Measurements from ENCODE around the gene TLR10. TPM values are rescaled to one million over a fixed set of nuclear protein-coding genes. Genes with fewer than 3 reads are reported as not detected.

TLR10 gene
- total RNA-seq, 6 experiments from 2014 or later, result not detected

DNA sequence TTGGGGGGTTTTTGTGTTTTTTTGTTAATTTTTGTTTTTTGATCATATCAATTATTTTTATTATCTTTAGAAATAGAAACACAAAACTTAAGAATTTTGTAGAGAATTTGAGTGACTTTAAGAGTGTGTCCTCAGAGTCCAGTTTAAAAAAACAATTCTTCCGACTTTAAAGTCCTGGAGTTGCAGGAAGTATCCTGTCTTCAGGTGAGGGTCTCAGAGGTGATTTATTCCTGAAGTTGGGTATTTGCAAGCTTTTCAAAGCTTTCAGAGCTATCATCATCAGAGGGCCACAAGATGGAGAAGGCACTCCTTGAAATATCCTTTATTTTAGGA, 23.0 kb downstream of the TLR10 start:
- Mint-ChIP-seq H3K9me3 (no peaks in the 10 kb centered on the region), H3K27ac (no peak overlapping the region), H3K4me1 (ENCODE audit: low read depth) (peaks cover 7% of the 10 kb centered on the region), H3K4me3 (no peak overlapping the region), H3K27me3 (ENCODE audit: insufficient read depth) (peaks cover 10% of the 10 kb centered on the region; the same call in 1 of the 2 replicates), H3K36me3 (ENCODE audit: low read depth) (no peaks in the 10 kb centered on the region)
- TF ChIP-seq, protein P1, sequence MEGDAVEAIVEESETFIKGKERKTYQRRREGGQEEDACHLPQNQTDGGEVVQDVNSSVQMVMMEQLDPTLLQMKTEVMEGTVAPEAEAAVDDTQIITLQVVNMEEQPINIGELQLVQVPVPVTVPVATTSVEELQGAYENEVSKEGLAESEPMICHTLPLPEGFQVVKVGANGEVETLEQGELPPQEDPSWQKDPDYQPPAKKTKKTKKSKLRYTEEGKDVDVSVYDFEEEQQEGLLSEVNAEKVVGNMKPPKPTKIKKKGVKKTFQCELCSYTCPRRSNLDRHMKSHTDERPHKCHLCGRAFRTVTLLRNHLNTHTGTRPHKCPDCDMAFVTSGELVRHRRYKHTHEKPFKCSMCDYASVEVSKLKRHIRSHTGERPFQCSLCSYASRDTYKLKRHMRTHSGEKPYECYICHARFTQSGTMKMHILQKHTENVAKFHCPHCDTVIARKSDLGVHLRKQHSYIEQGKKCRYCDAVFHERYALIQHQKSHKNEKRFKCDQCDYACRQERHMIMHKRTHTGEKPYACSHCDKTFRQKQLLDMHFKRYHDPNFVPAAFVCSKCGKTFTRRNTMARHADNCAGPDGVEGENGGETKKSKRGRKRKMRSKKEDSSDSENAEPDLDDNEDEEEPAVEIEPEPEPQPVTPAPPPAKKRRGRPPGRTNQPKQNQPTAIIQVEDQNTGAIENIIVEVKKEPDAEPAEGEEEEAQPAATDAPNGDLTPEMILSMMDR (IDR thresholded peaks at IDR 0.05), result peak; percentile 33
- no peak for DNase-seq

DNA sequence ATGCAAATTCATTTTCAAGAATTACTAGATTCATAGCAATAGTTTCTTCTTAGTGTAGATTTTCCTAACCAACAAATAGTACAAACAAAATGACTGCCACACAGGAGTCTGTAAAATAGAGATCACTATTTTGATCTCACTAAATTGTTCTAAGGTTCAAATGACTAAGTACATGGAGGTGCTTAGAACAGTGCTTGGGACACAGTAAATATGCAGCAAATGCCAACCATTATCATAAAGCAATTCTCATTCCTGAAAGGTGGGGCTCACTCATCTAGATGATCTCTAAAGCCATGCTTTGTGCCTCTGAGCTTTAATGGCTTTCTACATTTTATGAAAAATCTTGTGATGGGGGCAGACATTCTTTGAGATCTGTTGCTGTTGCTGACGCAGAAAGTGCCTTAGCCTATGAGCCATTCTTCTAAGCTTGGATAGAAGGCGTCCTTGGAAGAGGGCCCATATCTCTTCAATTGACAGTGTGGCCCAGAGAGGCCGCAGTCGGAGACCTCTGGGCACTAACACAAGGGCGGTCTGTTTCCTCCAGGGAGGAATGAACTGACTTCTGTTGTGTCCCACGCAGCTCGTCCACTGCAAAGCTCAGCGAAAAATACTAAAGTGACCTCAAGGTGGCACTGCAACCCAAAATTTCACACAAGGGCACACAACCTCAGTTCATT, 23.5 kb downstream of the TLR10 start:
- peak; percentile 52 for DNase-seq
- TF ChIP-seq, protein P1 (IDR thresholded peaks at IDR 0.05), result peak; percentile 91
- H3K9me3 Mint-ChIP-seq, result no peaks in the 10 kb centered on the region
- H3K36me3 Mint-ChIP-seq (ENCODE audit: low read depth), result no peaks in the 10 kb centered on the region
- H3K4me3 Mint-ChIP-seq, result no peak overlapping the region; the same call in 1 of the 2 replicates
- H3K27ac Mint-ChIP-seq, result no peak overlapping the region
- peaks cover 7% of the 10 kb centered on the region for H3K4me1 Mint-ChIP-seq (ENCODE audit: low read depth)
- H3K27me3 Mint-ChIP-seq (ENCODE audit: insufficient read depth), result peaks cover 10% of the 10 kb centered on the region; the same call in 1 of the 2 replicates

DNA sequence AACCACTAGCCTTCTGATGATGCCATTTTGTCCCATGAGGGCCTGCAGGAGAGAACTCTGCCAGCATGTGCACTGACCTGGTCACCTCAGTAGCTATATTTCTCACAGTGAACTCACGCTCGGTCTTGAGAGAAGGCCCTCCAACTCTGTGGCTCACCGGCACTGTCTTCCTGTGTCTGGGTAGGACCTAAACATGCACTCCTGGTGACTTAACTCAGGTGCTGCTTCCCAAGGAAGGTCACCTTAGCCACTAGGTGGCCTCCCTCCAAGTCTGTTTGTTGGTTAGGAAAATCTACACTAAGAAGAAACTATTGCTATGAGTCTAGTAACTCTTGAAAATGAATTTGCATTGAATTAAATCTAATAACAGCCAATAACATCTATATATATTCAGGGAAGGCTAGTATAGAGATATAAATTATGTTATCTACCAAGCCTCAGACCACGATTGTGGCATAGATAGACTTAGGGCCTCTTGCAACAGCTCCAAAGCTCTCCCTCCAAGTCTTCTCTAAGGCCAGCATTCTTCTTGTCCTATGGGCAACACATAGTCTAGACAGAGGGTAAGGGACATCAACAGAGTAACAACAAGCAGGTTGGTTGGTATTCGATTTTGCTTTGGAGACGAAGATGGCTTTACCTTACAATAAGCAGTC, 24.7 kb downstream of the TLR10 start:
- DNase-seq, result no peak
- TF ChIP-seq, protein P1 (IDR thresholded peaks at IDR 0.05), result peak; percentile 67
- Mint-ChIP-seq H3K9me3 (no peaks in the 10 kb centered on the region), H3K36me3 (ENCODE audit: low read depth) (no peaks in the 10 kb centered on the region), H3K4me1 (ENCODE audit: low read depth) (peaks cover 7% of the 10 kb centered on the region), H3K4me3 (no peak overlapping the region), H3K27me3 (ENCODE audit: insufficient read depth) (peaks cover 9% of the 10 kb centered on the region; the same call in 1 of the 2 replicates), H3K27ac (no peak overlapping the region)

GRCh38 chr4:38752941-38753806, 29.6 kb downstream of the TLR10 start:
- no peak overlapping the region for H3K4me3 Mint-ChIP-seq
- H3K9me3 Mint-ChIP-seq, result no peaks in the 10 kb centered on the region
- H3K36me3 Mint-ChIP-seq (ENCODE audit: low read depth), result peaks cover under 1% of the 10 kb centered on the region; the same call in 1 of the 2 replicates
- peak; percentile 96 for DNase-seq
- TF ChIP-seq, protein P1 (IDR thresholded peaks at IDR 0.05), result no peak
- H3K4me1 Mint-ChIP-seq (ENCODE audit: low read depth), result no peaks in the 10 kb centered on the region
- H3K27me3 Mint-ChIP-seq (ENCODE audit: insufficient read depth), result peaks cover 7% of the 10 kb centered on the region
- no peak overlapping the region for H3K27ac Mint-ChIP-seq

DNA sequence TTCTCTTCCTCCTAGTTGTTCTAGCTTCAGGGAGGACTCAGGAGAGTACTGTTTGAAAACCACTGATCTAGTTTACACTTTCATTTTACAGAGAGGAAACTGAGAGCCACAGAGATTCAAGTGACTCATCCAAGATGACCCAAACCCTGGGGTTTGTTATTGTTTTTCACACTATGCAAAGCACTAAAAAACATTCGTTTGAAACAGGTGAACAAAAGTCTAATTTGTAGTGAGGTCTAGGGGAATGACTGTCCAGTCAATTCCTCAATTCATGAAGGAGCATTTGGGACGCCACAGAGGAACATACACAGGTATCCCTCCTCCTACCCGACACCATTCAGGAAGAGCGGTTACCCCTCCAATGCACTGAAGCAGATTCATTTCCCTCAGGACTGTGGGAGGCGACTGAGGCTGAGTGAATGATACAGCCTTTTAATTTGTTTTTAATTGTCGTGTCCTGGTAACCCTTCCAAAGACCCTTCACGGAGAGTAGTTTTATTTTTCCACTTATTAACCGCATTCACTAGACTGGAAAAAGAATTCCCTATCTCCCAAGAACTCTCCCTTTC, 30.3 kb downstream of the TLR10 start:
- Mint-ChIP-seq H3K4me1 (ENCODE audit: low read depth) (no peaks in the 10 kb centered on the region), H3K9me3 (no peaks in the 10 kb centered on the region; the same call in 1 of the 2 replicates), H3K36me3 (ENCODE audit: low read depth) (peaks cover 4% of the 10 kb centered on the region; the same call in 1 of the 2 replicates), H3K27ac (no peak overlapping the region), H3K27me3 (ENCODE audit: insufficient read depth) (peaks cover 7% of the 10 kb centered on the region), H3K4me3 (no peak overlapping the region)
- TF ChIP-seq, protein P1 (IDR thresholded peaks at IDR 0.05), result no peak
- DNase-seq, result peak; percentile 15

Measured in HFFc6 (cell line).